HFFc6 (cell line): ENCODE results near the gene CREB5. TPM values are rescaled to one million over a fixed set of nuclear protein-coding genes. Genes with fewer than 3 reads are reported as not detected.

ENCODE experiments used
- DNase-seq: peaks from one replicate; pipeline ENCODE4 v3.0.0-alpha.2; 2018
- H3K27ac Mint-ChIP-seq: 2 replicates; pipeline ENCODE4 v1.8.0; 2020; ENCODE audit warnings: mild to moderate bottlenecking, mixed read lengths
- H3K27me3 Mint-ChIP-seq: 2 replicates; pipeline ENCODE4 v1.8.0; 2021; ENCODE audit warnings: mild to moderate bottlenecking, moderate library complexity, mixed read lengths; ENCODE audit not compliant: insufficient read depth
- H3K36me3 Mint-ChIP-seq: 2 replicates; pipeline ENCODE4 v1.8.0; 2021; ENCODE audit warnings: low read depth, mixed read lengths
- H3K4me1 Mint-ChIP-seq: 2 replicates; pipeline ENCODE4 v1.8.0; 2020; ENCODE audit warnings: low read depth, mixed read lengths
- H3K4me3 Mint-ChIP-seq: 2 replicates; pipeline ENCODE4 v1.8.0; 2020; ENCODE audit warnings: mild to moderate bottlenecking, moderate library complexity, mixed read lengths
- H3K9me3 Mint-ChIP-seq: 2 replicates; pipeline ENCODE4 v1.8.0; 2020; ENCODE audit warnings: mild to moderate bottlenecking, mixed read lengths
- CTCF ChIP-seq: fragments of 200-600 bp; sonication (generic); IDR thresholded peaks from 2 replicates; pipeline ENCODE4 v1.5.0; 2021; ENCODE audit warnings: antibody characterized with exemption, mild to moderate bottlenecking
- total RNA-seq, 6 experiments: library from RNA; stranded (reverse); fragmentation: NEBNext Ultra II Directional; extraction: Animal tissue kit (Norgen Biotek cat#: 25700); gene quantifications; 2 replicates in 1 of 6; 3 replicates in 5 of 6; pipeline ENCODE4 v1.2.3, GENCODE V29; 2021

CREB5 gene
- total RNA-seq, 6 experiments from 2014 or later: 0.60 to 0.90 (median 0.79) TPM

- no peaks in the 10 kb centered on the region for H3K36me3 Mint-ChIP-seq
- no peak for TF ChIP-seq CTCF
- no peaks in the 10 kb centered on the region; the same call in 1 of the 2 replicates for H3K9me3 Mint-ChIP-seq
- H3K4me1 Mint-ChIP-seq: no peaks in the 10 kb centered on the region
- no peak overlapping the region for H3K27ac Mint-ChIP-seq
- no peak for DNase-seq
- H3K27me3 Mint-ChIP-seq: peaks cover 9% of the 10 kb centered on the region; the same call in 1 of the 2 replicates
- H3K4me3 Mint-ChIP-seq: no peak overlapping the region
Observed at GRCh38 chr7:28470344-28470743, 58.0 kb downstream of the CREB5 start.

- Mint-ChIP-seq H3K27me3 (peaks cover 4% of the 10 kb centered on the region; the same call in 1 of the 2 replicates), H3K36me3 (no peaks in the 10 kb centered on the region), H3K9me3 (peaks cover 3% of the 10 kb centered on the region; the same call in 1 of the 2 replicates), H3K27ac (no peak overlapping the region), H3K4me1 (no peaks in the 10 kb centered on the region), H3K4me3 (no peak overlapping the region)
- no peak for DNase-seq
- no peak for TF ChIP-seq CTCF
Observed at GRCh38 chr7:28472332-28472731, 60.0 kb downstream of the CREB5 start.

GRCh38 chr7:28473571-28474281, 61.4 kb downstream of the CREB5 start:
- no peaks in the 10 kb centered on the region for H3K4me1 Mint-ChIP-seq
- H3K27me3 Mint-ChIP-seq: peaks cover 5% of the 10 kb centered on the region; the same call in 1 of the 2 replicates
- H3K27ac Mint-ChIP-seq: no peak overlapping the region
- no peaks in the 10 kb centered on the region for H3K36me3 Mint-ChIP-seq
- peaks cover 4% of the 10 kb centered on the region; the same call in 1 of the 2 replicates for H3K9me3 Mint-ChIP-seq
- no peak overlapping the region for H3K4me3 Mint-ChIP-seq
- DNase-seq: no peak
- TF ChIP-seq CTCF: no peak

- DNase-seq: no peak
- no peak for TF ChIP-seq CTCF
- Mint-ChIP-seq H3K4me1 (no peaks in the 10 kb centered on the region), H3K27ac (no peak overlapping the region), H3K36me3 (no peaks in the 10 kb centered on the region), H3K9me3 (peaks cover 4% of the 10 kb centered on the region; the same call in 1 of the 2 replicates), H3K27me3 (peaks cover 4% of the 10 kb centered on the region; the same call in 1 of the 2 replicates), H3K4me3 (no peak overlapping the region)
Observed at GRCh38 chr7:28474282-28474638, 61.9 kb downstream of the CREB5 start.

- H3K27me3 Mint-ChIP-seq: peaks cover 4% of the 10 kb centered on the region; the same call in 1 of the 2 replicates
- H3K4me3 Mint-ChIP-seq: no peak overlapping the region
- no peaks in the 10 kb centered on the region for H3K36me3 Mint-ChIP-seq
- no peaks in the 10 kb centered on the region for H3K4me1 Mint-ChIP-seq
- DNase-seq: no peak
- no peak for TF ChIP-seq CTCF
- H3K9me3 Mint-ChIP-seq: peaks cover 4% of the 10 kb centered on the region; the same call in 1 of the 2 replicates
- H3K27ac Mint-ChIP-seq: no peak overlapping the region
Observed at GRCh38 chr7:28474640-28475039, 62.3 kb downstream of the CREB5 start.
